H9 (cell line): Measurements from ENCODE around the gene NCAPH2. TPM values are rescaled to one million over a fixed set of nuclear protein-coding genes. Genes with fewer than 3 reads are reported as not detected.

Source experiments
- DNase-seq: peaks from one replicate; pipeline ENCODE4 v3.0.0-alpha.2; 2017
- H2AFZ ChIP-seq: one replicate; pipeline ENCODE4 v1.6.1; 2013; ENCODE audit warnings: mild to moderate bottlenecking, low read length, control low read depth, moderate library complexity
- H2AK5ac ChIP-seq: 2 replicates; pipeline ENCODE4 v1.6.1; 2013; ENCODE audit warnings: low read length, control low read depth, mixed read lengths; ENCODE audit not compliant: insufficient read length
- H2BK120ac ChIP-seq: one replicate; pipeline ENCODE4 v1.6.1; 2013; ENCODE audit warnings: low read depth, mild to moderate bottlenecking, low read length, control low read depth, inconsistent platforms; ENCODE audit not compliant: poor library complexity, severe bottlenecking
- H2BK12ac ChIP-seq: 2 replicates; pipeline ENCODE4 v1.6.1; 2013; ENCODE audit warnings: low read length, control low read depth, mixed read lengths, low read depth; ENCODE audit not compliant: insufficient read length
- H2BK15ac ChIP-seq: 2 replicates; pipeline ENCODE4 v1.6.1; 2013; ENCODE audit warnings: low read depth, low read length, control low read depth
- H2BK20ac ChIP-seq: one replicate; pipeline ENCODE4 v1.6.1; 2013; ENCODE audit warnings: low read depth, mild to moderate bottlenecking, low read length, control low read depth, inconsistent platforms; ENCODE audit not compliant: poor library complexity, severe bottlenecking
- H2BK5ac ChIP-seq: 2 replicates; pipeline ENCODE4 v1.6.1; 2013; ENCODE audit warnings: low read length, control low read depth, mixed read lengths; ENCODE audit not compliant: insufficient read length
- H3K14ac ChIP-seq: 2 replicates; pipeline ENCODE4 v1.6.1; 2013; ENCODE audit warnings: low read length, control low read depth; ENCODE audit not compliant: insufficient read depth
- H3K18ac ChIP-seq: 2 replicates; pipeline ENCODE4 v1.6.1; 2013; ENCODE audit warnings: low read depth, mild to moderate bottlenecking, mixed read lengths, low read length, control low read depth; ENCODE audit not compliant: insufficient read length
- H3K23ac ChIP-seq: 2 replicates; pipeline ENCODE4 v1.6.1; 2013; ENCODE audit warnings: low read length, control low read depth, mixed read lengths, low read depth; ENCODE audit not compliant: insufficient read length
- H3K23me2 ChIP-seq: 2 replicates; pipeline ENCODE4 v1.6.1; 2013; ENCODE audit warnings: low read depth, mild to moderate bottlenecking, mixed read lengths, low read length, control low read depth; ENCODE audit not compliant: insufficient read length, poor library complexity, severe bottlenecking
- H3K27ac ChIP-seq: 2 replicates; pipeline ENCODE4 v1.5.1; 2013; ENCODE audit warnings: low read length, control low read depth, mixed read lengths, low read depth; ENCODE audit not compliant: insufficient read length
- H3K27me3 ChIP-seq: 2 replicates; pipeline ENCODE4 v1.6.1; 2013; ENCODE audit warnings: low read length, control low read depth, inconsistent platforms; ENCODE audit not compliant: insufficient read depth
- H3K4ac ChIP-seq: 2 replicates; pipeline ENCODE4 v1.6.1; 2013; ENCODE audit warnings: low read depth, mild to moderate bottlenecking, control low read depth, inconsistent platforms, low read length, moderate library complexity
- H3K4me1 ChIP-seq: 2 replicates; pipeline ENCODE4 v1.6.1; 2013; ENCODE audit warnings: low read length, control low read depth, inconsistent platforms; ENCODE audit not compliant: insufficient read depth
- H3K4me2 ChIP-seq: 2 replicates; pipeline ENCODE4 v1.6.1; 2013; ENCODE audit warnings: low read length, control low read depth, mixed read lengths; ENCODE audit not compliant: insufficient read length, insufficient read depth
- H3K56ac ChIP-seq: 2 replicates; pipeline ENCODE4 v1.6.1; 2013; ENCODE audit warnings: low read depth, mild to moderate bottlenecking, mixed read lengths, low read length, control low read depth; ENCODE audit not compliant: insufficient read length
- H3K79me1 ChIP-seq: 2 replicates; pipeline ENCODE4 v1.6.1; 2013; ENCODE audit warnings: low read depth, mild to moderate bottlenecking, moderate library complexity, low read length, control low read depth, inconsistent platforms; ENCODE audit not compliant: insufficient read depth, poor library complexity, severe bottlenecking
- H3K79me2 ChIP-seq: 2 replicates; pipeline ENCODE4 v1.6.1; 2013; ENCODE audit warnings: low read length, control low read depth, inconsistent platforms; ENCODE audit not compliant: insufficient read depth
- H3K9ac ChIP-seq: 2 replicates; pipeline ENCODE4 v1.6.1; 2013; ENCODE audit warnings: low read length, control low read depth, mixed read lengths; ENCODE audit not compliant: insufficient read length; ENCODE audit errors: extremely low read depth
- H3K9me3 ChIP-seq: one replicate; pipeline ENCODE4 v1.6.1; 2013; ENCODE audit warnings: low read depth, low read length, inconsistent platforms; ENCODE audit not compliant: control insufficient read depth
- H3T11ph ChIP-seq: one replicate; pipeline ENCODE4 v1.6.1; 2013; ENCODE audit warnings: mild to moderate bottlenecking, low read length, control low read depth, inconsistent platforms
- H4K20me1 ChIP-seq: one replicate; pipeline ENCODE4 v1.6.1; 2013; ENCODE audit not compliant: control insufficient read depth, insufficient read length, insufficient read depth
- H4K5ac ChIP-seq: 2 replicates; pipeline ENCODE4 v1.6.1; 2013; ENCODE audit warnings: low read depth, mild to moderate bottlenecking, mixed read lengths, low read length, control low read depth; ENCODE audit not compliant: insufficient read length
- H4K8ac ChIP-seq: replicated peaks from 2 replicates; pipeline ENCODE4 v1.6.1; 2013; ENCODE audit warnings: low read length, control low read depth, mixed read lengths, low read depth; ENCODE audit not compliant: insufficient read length
- H4K91ac ChIP-seq: 2 replicates; pipeline ENCODE4 v1.6.1; 2013; ENCODE audit warnings: low read depth, mild to moderate bottlenecking, moderate library complexity, mixed read lengths, low read length, control low read depth; ENCODE audit not compliant: insufficient read length
- H3K27ac Mint-ChIP-seq, 3 experiments: 2 replicates in 2 of 3; 3 replicates in 1 of 3; pipeline ENCODE4 v1.8.0; 2020 to 2021; ENCODE audit warnings: mixed read lengths in 3 of 3, mild to moderate bottlenecking in 1 of 3, moderate library complexity in 1 of 3
- H3K27me3 Mint-ChIP-seq: 2 replicates; pipeline ENCODE4 v1.8.0; 2021; ENCODE audit warnings: low read depth, mild to moderate bottlenecking, moderate library complexity, mixed read lengths
- H3K36me3 Mint-ChIP-seq, 3 experiments: 2 replicates in 2 of 3; 3 replicates in 1 of 3; pipeline ENCODE4 v1.8.0; 2020 to 2021; ENCODE audit warnings: low read depth in 3 of 3, mixed read lengths in 3 of 3; ENCODE audit not compliant: insufficient read depth in 1 of 3
- H3K4me1 Mint-ChIP-seq, 2 experiments: 2 replicates each; pipeline ENCODE4 v1.8.0; 2020; ENCODE audit warnings: mixed read lengths in 2 of 2
- H3K4me3 Mint-ChIP-seq, 2 experiments: 2 replicates in 1 of 2; 3 replicates in 1 of 2; pipeline ENCODE4 v1.8.0; 2020 to 2021; ENCODE audit warnings: mild to moderate bottlenecking in 2 of 2, mixed read lengths in 2 of 2, moderate library complexity in 1 of 2
- H3K9me3 Mint-ChIP-seq, 2 experiments: 2 replicates in 1 of 2; 3 replicates in 1 of 2; pipeline ENCODE4 v1.8.0; 2020; ENCODE audit warnings: mild to moderate bottlenecking in 2 of 2, mixed read lengths in 2 of 2, moderate library complexity in 1 of 2
- WGBS: extraction: QIAGEN DNeasy Blood & Tissue Kit; methylation state at CpG from one replicate; pipeline ENCODE4 v1.1.7; 2013; ENCODE audit warnings: missing lambda C conversion rate, low lambda C conversion rate, mixed read lengths; ENCODE audit not compliant: insufficient read length; ENCODE audit errors: extremely low coverage; 5-methylcytosine and 5-hydroxymethylcytosine counted together
- total RNA-seq: library from RNA; stranded (reverse); gene quantifications from 2 replicates; pipeline ENCODE4 v1.2.1, GENCODE V29; 2021
- TF ChIP-seq, protein P1 (sequence below): fragments of 200-600 bp; sonication (generic); conservative IDR thresholded peaks from 3 replicates; pipeline ENCODE4 v1.8.0; 2021; ENCODE audit warnings: antibody characterized with exemption, mild to moderate bottlenecking

The NCAPH2 gene
- total RNA-seq, 1 experiment from 2014 or later = 76.2 TPM

DNA sequence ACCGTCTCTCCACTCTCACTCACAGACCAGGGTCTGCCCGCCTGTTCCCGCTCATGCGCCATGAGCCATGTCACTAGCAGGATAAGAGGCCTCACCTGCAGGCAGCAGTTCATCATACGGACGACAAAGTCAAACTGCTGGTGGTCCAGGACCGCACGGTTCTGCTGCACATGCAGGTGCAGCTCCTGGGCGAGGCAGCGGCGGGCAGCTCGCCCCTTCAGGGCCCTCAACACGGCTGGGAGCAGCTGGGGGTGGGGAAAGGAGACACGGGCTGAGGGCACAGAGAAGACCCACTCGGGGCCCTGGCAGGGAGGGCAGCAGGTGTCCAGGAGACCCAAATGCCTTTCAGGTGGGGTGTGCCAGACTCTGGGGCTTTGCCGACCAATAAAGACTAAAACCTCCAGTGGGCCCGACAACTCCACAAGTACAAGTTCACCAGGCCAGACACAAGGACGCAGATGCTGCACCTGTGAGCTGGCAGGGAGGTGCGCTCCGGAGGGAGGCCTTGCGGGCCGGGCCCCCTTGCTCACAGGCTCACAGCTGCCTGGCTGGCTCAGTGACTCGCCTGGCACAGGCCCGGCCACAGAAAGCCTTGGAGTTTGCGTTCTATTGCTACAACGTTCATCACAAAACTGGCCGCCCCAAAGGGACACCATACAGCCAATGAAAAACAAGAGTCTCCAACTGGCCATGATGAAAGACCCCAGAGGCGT lies 44.7 kb upstream of the NCAPH2 start:
- no peak overlapping the region for H2BK120ac ChIP-seq
- peak overlapping the region in 1 of 3 experiments; percentile 23; a peak in 1 of 7 replicates for H3K27ac Mint-ChIP-seq
- H3K23me2 ChIP-seq = no peaks in the 10 kb centered on the region
- no peak overlapping the region for H3K14ac ChIP-seq
- no peak for DNase-seq
- H2BK20ac ChIP-seq = no peak overlapping the region
- no peak overlapping the region for H3T11ph ChIP-seq
- no peaks in the 10 kb centered on the region for H3K27me3 ChIP-seq
- H2BK5ac ChIP-seq = no peak overlapping the region
- no peak overlapping the region for H3K4me2 ChIP-seq
- H3K4me1 ChIP-seq = no peaks in the 10 kb centered on the region
- H3K4ac ChIP-seq = no peak overlapping the region
- no peak overlapping the region for H3K56ac ChIP-seq
- no peak overlapping the region for H2AK5ac ChIP-seq
- TF ChIP-seq, protein P1, sequence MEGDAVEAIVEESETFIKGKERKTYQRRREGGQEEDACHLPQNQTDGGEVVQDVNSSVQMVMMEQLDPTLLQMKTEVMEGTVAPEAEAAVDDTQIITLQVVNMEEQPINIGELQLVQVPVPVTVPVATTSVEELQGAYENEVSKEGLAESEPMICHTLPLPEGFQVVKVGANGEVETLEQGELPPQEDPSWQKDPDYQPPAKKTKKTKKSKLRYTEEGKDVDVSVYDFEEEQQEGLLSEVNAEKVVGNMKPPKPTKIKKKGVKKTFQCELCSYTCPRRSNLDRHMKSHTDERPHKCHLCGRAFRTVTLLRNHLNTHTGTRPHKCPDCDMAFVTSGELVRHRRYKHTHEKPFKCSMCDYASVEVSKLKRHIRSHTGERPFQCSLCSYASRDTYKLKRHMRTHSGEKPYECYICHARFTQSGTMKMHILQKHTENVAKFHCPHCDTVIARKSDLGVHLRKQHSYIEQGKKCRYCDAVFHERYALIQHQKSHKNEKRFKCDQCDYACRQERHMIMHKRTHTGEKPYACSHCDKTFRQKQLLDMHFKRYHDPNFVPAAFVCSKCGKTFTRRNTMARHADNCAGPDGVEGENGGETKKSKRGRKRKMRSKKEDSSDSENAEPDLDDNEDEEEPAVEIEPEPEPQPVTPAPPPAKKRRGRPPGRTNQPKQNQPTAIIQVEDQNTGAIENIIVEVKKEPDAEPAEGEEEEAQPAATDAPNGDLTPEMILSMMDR = no peak
- H3K79me2 ChIP-seq = no peaks in the 10 kb centered on the region
- H2BK12ac ChIP-seq = no peak overlapping the region
- H3K79me1 ChIP-seq = no peaks in the 10 kb centered on the region
- H3K9me3 Mint-ChIP-seq = no peaks in the 10 kb centered on the region
- H4K8ac ChIP-seq = no peak overlapping the region
- no peak overlapping the region for H3K9ac ChIP-seq
- H3K27ac ChIP-seq = no peak overlapping the region
- peaks cover 26 to 85% (median 76%) of the 10 kb centered on the region in 3 experiments for H3K36me3 Mint-ChIP-seq
- no peak overlapping the region for H3K4me3 Mint-ChIP-seq
- no peak overlapping the region for H3K18ac ChIP-seq
- H4K91ac ChIP-seq = no peak overlapping the region
- no peak overlapping the region for H4K5ac ChIP-seq
- H3K27me3 Mint-ChIP-seq = no peaks in the 10 kb centered on the region
- no peak overlapping the region for H2AFZ ChIP-seq
- no peaks in the 10 kb centered on the region for H4K20me1 ChIP-seq
- H3K4me1 Mint-ChIP-seq = no peaks in the 10 kb centered on the region
- no CpG with 5 or more reads among the region's 28 CpGs for WGBS
- H2BK15ac ChIP-seq = no peak overlapping the region
- H3K9me3 ChIP-seq = no peaks in the 10 kb centered on the region
- H3K23ac ChIP-seq = no peak overlapping the region
